Smooth muscle cell (in vitro differentiated cells): Measurements from ENCODE around the gene SYMPK. TPM values are rescaled to one million over a fixed set of nuclear protein-coding genes. Genes with fewer than 3 reads are reported as not detected.

Source experiments
- DNase-seq: peaks from one replicate; lab custom pipeline; 2025; ENCODE audit not compliant: unreplicated experiment; lab: John Stamatoyannopoulos, UW
- H2AFZ ChIP-seq: fragments of 200-600 bp; sonication (generic); 2 replicates; pipeline ENCODE4 v1.6.0; 2016; ENCODE audit warnings: antibody characterized with exemption, low read depth, mild to moderate bottlenecking
- H3F3A ChIP-seq: fragments of 200-600 bp; sonication (generic); 2 replicates; pipeline ENCODE4 v1.6.0; 2017; ENCODE audit warnings: antibody characterized with exemption, low read depth
- H3K27ac ChIP-seq: fragments of 200-600 bp; sonication (generic); 2 replicates; pipeline ENCODE4 v1.5.1; 2016; ENCODE audit warnings: low read depth, mild to moderate bottlenecking
- H3K27me3 ChIP-seq: fragments of 200-600 bp; sonication (generic); 2 replicates; pipeline ENCODE4 v1.6.1; 2016; ENCODE audit warnings: low read depth, mild to moderate bottlenecking
- H3K36me3 ChIP-seq: fragments of 200-600 bp; sonication (generic); 2 replicates; pipeline ENCODE4 v1.5.1; 2016; ENCODE audit warnings: low read depth
- H3K4me1 ChIP-seq: fragments of 200-600 bp; sonication (generic); 2 replicates; pipeline ENCODE4 v1.5.1; 2016; ENCODE audit warnings: low read depth
- H3K4me2 ChIP-seq: fragments of 200-600 bp; sonication (generic); 2 replicates; pipeline ENCODE4 v1.6.0; 2016; ENCODE audit warnings: mild to moderate bottlenecking
- H3K4me3 ChIP-seq: fragments of 200-600 bp; sonication (generic); 2 replicates; pipeline ENCODE4 v1.5.1; 2016; ENCODE audit warnings: mild to moderate bottlenecking
- H3K79me2 ChIP-seq: fragments of 200-600 bp; sonication (generic); 2 replicates; pipeline ENCODE4 v1.6.0; 2016; ENCODE audit warnings: low read depth, mild to moderate bottlenecking
- H3K9ac ChIP-seq: fragments of 200-600 bp; sonication (generic); 2 replicates; pipeline ENCODE4 v1.6.0; 2016; ENCODE audit warnings: low read depth
- H3K9me3 ChIP-seq: fragments of 200-600 bp; sonication (generic); replicated peaks from 2 replicates; pipeline ENCODE4 v1.5.1; 2016; ENCODE audit warnings: low read depth
- H4K20me1 ChIP-seq: fragments of 200-600 bp; sonication (generic); 2 replicates; pipeline ENCODE4 v1.6.0; 2016; ENCODE audit warnings: low read depth
- CTCF ChIP-seq: fragments of 200-600 bp; sonication (generic); IDR thresholded peaks from 2 replicates; pipeline ENCODE4 v1.5.1; 2017; ENCODE audit warnings: borderline replicate concordance, mild to moderate bottlenecking, antibody characterized with exemption; ENCODE audit not compliant: insufficient read depth, poor library complexity, severe bottlenecking
- WGBS: methylation state at CpG from one replicate; pipeline ENCODE4 v1.1.7; 2016; ENCODE audit warnings: low lambda C conversion rate; 5-methylcytosine and 5-hydroxymethylcytosine counted together
- polyA plus RNA-seq: library from polyadenylated mRNA; unstranded; fragments of >200 nt; fragmentation: Nextera tagmentation; extraction: Ambion mirVana; gene quantifications from 2 replicates; pipeline ENCODE4 v1.2.1, GENCODE V29; 2016
- total RNA-seq: library from RNA; depleted of rRNA; stranded (reverse); fragments of >200 nt; gene quantifications from 2 replicates; pipeline ENCODE4 v1.2.3, GENCODE V29; 2014

The SYMPK gene
- total and polyA plus RNA-seq, 2 experiments from 2014 or later = 28.6 to 30.9 TPM

DNA sequence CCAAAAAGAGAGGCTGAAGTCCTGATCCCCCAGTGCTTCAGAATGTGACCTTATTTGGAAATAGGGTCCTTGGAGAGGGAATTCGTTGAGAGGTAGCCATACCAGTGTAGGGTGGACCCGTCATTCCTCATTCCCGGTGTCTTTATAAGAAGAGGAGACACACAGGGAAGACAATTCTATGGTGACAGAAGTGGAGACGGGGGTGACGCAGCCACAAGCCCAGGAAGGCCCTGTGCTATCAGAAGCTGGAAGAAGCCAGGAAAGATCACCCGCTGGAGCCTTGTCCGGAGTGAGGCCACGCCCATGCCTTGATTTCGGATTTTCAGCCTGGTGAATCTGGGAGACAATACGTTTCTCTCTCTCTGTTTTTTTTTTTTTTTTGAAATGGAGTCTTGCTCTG is 42.1 kb upstream of the SYMPK start:
- Histone ChIP-seq H3K9ac (no peak overlapping the region), H3F3A (peaks cover 5% of the 10 kb centered on the region), H3K4me1 (peaks cover 6% of the 10 kb centered on the region), H3K9me3 (no peaks in the 10 kb centered on the region), H4K20me1 (peaks cover 15% of the 10 kb centered on the region), H2AFZ (no peak overlapping the region), H3K27me3 (no peaks in the 10 kb centered on the region), H3K27ac (no peak overlapping the region), H3K36me3 (no peaks in the 10 kb centered on the region), H3K4me2 (no peak overlapping the region), H3K4me3 (no peak overlapping the region), H3K79me2 (peaks cover 4% of the 10 kb centered on the region)
- no peak for DNase-seq
- TF ChIP-seq CTCF = no peak
- 87% methylated on average over 10 of the region's 10 CpGs for WGBS

DNA sequence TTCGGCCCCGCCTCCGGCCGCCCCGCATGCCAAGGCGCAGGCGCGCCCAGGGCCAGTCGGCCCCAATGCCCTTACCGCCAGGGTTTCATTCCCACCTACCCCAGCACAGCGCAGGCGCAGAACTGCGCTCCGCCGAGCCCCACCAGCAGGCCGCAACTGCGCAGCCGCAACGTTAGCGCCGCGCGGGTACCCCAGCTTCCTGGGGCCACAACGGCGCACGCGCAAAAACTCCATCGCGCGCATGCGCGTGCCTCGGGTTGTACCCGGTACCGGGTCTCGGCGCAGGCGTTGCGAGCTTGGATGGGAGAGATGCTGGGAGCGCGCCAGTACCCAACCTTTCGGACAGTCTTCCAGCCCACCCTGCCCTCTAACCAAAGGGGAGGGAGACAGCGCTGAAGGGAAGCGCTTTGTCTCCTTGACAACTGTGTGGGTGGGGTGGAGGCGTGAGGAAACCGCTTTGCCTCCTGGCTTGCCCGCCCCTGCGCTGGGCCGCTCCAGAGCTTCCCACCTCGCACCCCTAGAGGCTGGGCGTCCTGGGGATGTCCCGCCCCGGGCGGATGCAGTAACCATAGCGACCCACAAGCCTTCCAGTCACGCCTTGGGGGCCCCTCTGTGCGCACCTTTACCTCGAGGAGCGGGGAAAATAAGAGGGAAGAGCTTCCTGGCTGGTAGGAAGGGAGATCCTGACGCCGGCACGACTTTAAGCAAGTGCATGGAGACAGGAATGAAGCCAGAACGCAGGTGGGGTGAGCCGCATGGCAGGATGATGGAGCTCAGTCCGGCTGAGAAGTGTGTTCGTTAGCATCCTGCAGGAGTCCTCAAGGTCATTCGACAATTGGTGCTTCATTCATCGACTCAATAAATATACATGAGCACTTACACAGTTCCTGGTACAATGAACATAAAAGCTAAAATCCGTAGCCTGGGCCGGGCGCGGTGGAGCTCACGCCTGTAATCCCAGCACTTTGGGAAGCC is 40.0 kb upstream of the SYMPK start:
- peak overlapping the region; percentile 89 for H3K4me3 ChIP-seq
- H3K36me3 ChIP-seq = no peaks in the 10 kb centered on the region
- H3K79me2 ChIP-seq = peaks cover 9% of the 10 kb centered on the region
- no peaks in the 10 kb centered on the region for H3K9me3 ChIP-seq
- H3F3A ChIP-seq = peaks cover 5% of the 10 kb centered on the region
- peak overlapping the region; percentile 70 for H2AFZ ChIP-seq
- no peaks in the 10 kb centered on the region for H3K27me3 ChIP-seq
- peak overlapping the region; percentile 99 for H3K4me2 ChIP-seq
- DNase-seq = peak; percentile 97
- TF ChIP-seq CTCF = no peak
- H3K9ac ChIP-seq = no peak overlapping the region
- peaks cover 6% of the 10 kb centered on the region for H3K4me1 ChIP-seq
- peak overlapping the region; percentile 28 for H3K27ac ChIP-seq
- H4K20me1 ChIP-seq = peaks cover 19% of the 10 kb centered on the region
- 9% methylated on average over 63 of the region's 73 CpGs for WGBS

- H3K36me3 ChIP-seq = no peaks in the 10 kb centered on the region
- peaks cover 9% of the 10 kb centered on the region for H3K79me2 ChIP-seq
- no peak for TF ChIP-seq CTCF
- peak within 1 kb of the TSS; percentile 99 for H3K4me2 ChIP-seq
- DNase-seq = no peak
- peak within 1 kb of the TSS; percentile 28 for H3K27ac ChIP-seq
- peak within 1 kb of the TSS; percentile 66 for H3K9ac ChIP-seq
- no peaks in the 10 kb centered on the region for H3K27me3 ChIP-seq
- peaks cover 6% of the 10 kb centered on the region for H3K4me1 ChIP-seq
- peaks cover 5% of the 10 kb centered on the region for H3F3A ChIP-seq
- H2AFZ ChIP-seq = peak within 1 kb of the TSS; percentile 84
- H3K9me3 ChIP-seq = no peaks in the 10 kb centered on the region
- peaks cover 19% of the 10 kb centered on the region for H4K20me1 ChIP-seq
- H3K4me3 ChIP-seq = peak within 1 kb of the TSS; percentile 89
- WGBS = under 1% methylated on average over 26 of the region's 47 CpGs
Measured at GRCh38 chr19:45901912-45902650, 39.1 kb upstream of the SYMPK start, which contains the start of gene MYPOP. MYPOP (minus strand) TSS chr19:45902613; CDS start chr19:45901773, 840 bp downstream.
